Astrocyte (in vitro differentiated cells and primary cell): ENCODE data around the gene TWNK.

Experiments used
- CTCF ChIP-seq: IDR thresholded peaks from 2 replicates; pipeline ENCODE4 v1.5.1; 2011; ENCODE audit warnings: low read depth, mild to moderate bottlenecking, inconsistent platforms, low read length, moderate library complexity; ENCODE audit not compliant: insufficient read depth
- EZH2 ChIP-seq: IDR thresholded peaks from 2 replicates; pipeline ENCODE4 v1.6.1; 2012; ENCODE audit warnings: mild to moderate bottlenecking, low read length, inconsistent platforms; ENCODE audit not compliant: insufficient read depth

GRCh38 chr10:101014966-101015581 lies 27.7 kb downstream of the TWNK start:
- TF ChIP-seq CTCF (no peak), EZH2 (no peak)
